Activated CD4-positive, CD25-positive, alpha-beta regulatory T cell treated with anti-CD3 and anti-CD28 coated beads, Interleukin-2, amount 50 U/mL, for 24 hours (primary cell): ENCODE measurements around the gene TIAM2.

Source experiments
- ATAC-seq, 2 donors: fragments of 150-1000 bp; cut with Tn5 transposase; one replicate each; pipeline ENCODE4 v1.10.0; 2021; ENCODE audit warnings: mild to moderate bottlenecking in 1 of 2, moderate library complexity in 1 of 2

TIAM2 gene

GRCh38 chr6:155264693-155265320 lies 269.7 kb downstream of the TIAM2 start:
- peak in 1 of 2 donors; percentile 49 for ATAC-seq

GRCh38 chr6:155265843-155266535 lies 270.9 kb downstream of the TIAM2 start:
- no peak for ATAC-seq

GRCh38 chr6:155267411-155267810 lies 272.3 kb downstream of the TIAM2 start:
- ATAC-seq, result no peak

GRCh38 chr6:155268088-155268867 lies 273.2 kb downstream of the TIAM2 start:
- peak; percentile 30 to 35 for ATAC-seq

- ATAC-seq, result no peak
Measured at GRCh38 chr6:155269765-155270164, 274.6 kb downstream of the TIAM2 start.

- ATAC-seq, result no peak
Measured at GRCh38 chr6:155270561-155271091, 275.5 kb downstream of the TIAM2 start.

- no peak for ATAC-seq
Measured at GRCh38 chr6:155271145-155271544, 276.0 kb downstream of the TIAM2 start.

GRCh38 chr6:155272353-155273232 lies 277.5 kb downstream of the TIAM2 start:
- no peak for ATAC-seq

GRCh38 chr6:155273431-155273830 lies 278.3 kb downstream of the TIAM2 start:
- peak in 1 of 2 donors; percentile 24 for ATAC-seq

- no peak for ATAC-seq
Measured at GRCh38 chr6:155274106-155274505, 279.0 kb downstream of the TIAM2 start.

- no peak for ATAC-seq
Measured at GRCh38 chr6:155274533-155274932, 279.4 kb downstream of the TIAM2 start.

- no peak for ATAC-seq
Measured at GRCh38 chr6:155275808-155276480, 280.8 kb downstream of the TIAM2 start.

GRCh38 chr6:155276638-155277037 lies 281.5 kb downstream of the TIAM2 start:
- ATAC-seq, result no peak

GRCh38 chr6:155278319-155279049 lies 283.4 kb downstream of the TIAM2 start:
- ATAC-seq, result no peak

GRCh38 chr6:155284775-155285174 lies 289.7 kb downstream of the TIAM2 start:
- no peak for ATAC-seq

GRCh38 chr6:155287762-155288161 lies 292.6 kb downstream of the TIAM2 start:
- ATAC-seq, result no peak

- no peak for ATAC-seq
Measured at GRCh38 chr6:155290491-155290890, 295.4 kb downstream of the TIAM2 start.

- ATAC-seq, result no peak
Measured at GRCh38 chr6:155291291-155291690, 296.2 kb downstream of the TIAM2 start.

GRCh38 chr6:155292711-155293110 lies 297.6 kb downstream of the TIAM2 start:
- no peak for ATAC-seq

- ATAC-seq, result no peak
Measured at GRCh38 chr6:155297669-155298068, 302.6 kb downstream of the TIAM2 start.

GRCh38 chr6:155301867-155302266 lies 306.8 kb downstream of the TIAM2 start:
- no peak for ATAC-seq
